HepG2 (cell line): ENCODE results near the gene ZNF367. TPM values are rescaled to one million over a fixed set of nuclear protein-coding genes. Genes with fewer than 3 reads are reported as not detected.

ENCODE experiments used
- ADNP ChIP-seq: sonication (generic); formaldehyde crosslinking; IDR thresholded peaks from 2 replicates; pipeline ENCODE4 v1.4.0; 2020; ENCODE audit warnings: missing genetic modification reagents
- CREM ChIP-seq, 2 experiments: sonication (generic) in 1 of 2; formaldehyde crosslinking in 1 of 2; IDR thresholded peaks; 2 replicates each; pipeline versions ENCODE4 v1.4.0 to v1.6.1; 2016 to 2020; ENCODE audit warnings: antibody characterized with exemption in 1 of 2, mild to moderate bottlenecking in 1 of 2, missing genetic modification reagents in 1 of 2
- NCOA2 ChIP-seq: sonication (generic); formaldehyde crosslinking; IDR thresholded peaks from 2 replicates; pipeline ENCODE4 v1.8.0; 2022; ENCODE audit warnings: inconsistent platforms
- NR2F6 ChIP-seq, 2 experiments: IDR thresholded peaks; 2 replicates each; pipeline ENCODE4 v1.6.1; 2016; ENCODE audit warnings: antibody characterized with exemption in 1 of 2, mild to moderate bottlenecking in 1 of 2
- POGZ ChIP-seq: sonication (generic); formaldehyde crosslinking; IDR thresholded peaks from 2 replicates; pipeline ENCODE4 v1.4.0; 2020; ENCODE audit warnings: mild to moderate bottlenecking, missing genetic modification reagents
- PPARG ChIP-seq: conservative IDR thresholded peaks from 2 replicates; pipeline ENCODE4 v1.6.1; 2016; ENCODE audit warnings: missing biosample characterization, missing genetic modification reagents
- SOX5 ChIP-seq: IDR thresholded peaks from 2 replicates; pipeline ENCODE4 v1.6.1; 2016; ENCODE audit warnings: borderline replicate concordance
- THYN1 ChIP-seq: sonication (generic); formaldehyde crosslinking; IDR thresholded peaks from 2 replicates; pipeline ENCODE4 v1.8.1; 2023; ENCODE audit warnings: low read depth, mild to moderate bottlenecking, moderate library complexity, missing genetic modification reagents, borderline replicate concordance
- ZNF143 ChIP-seq: sonication (generic); formaldehyde crosslinking; IDR thresholded peaks from 2 replicates; pipeline ENCODE4 v1.4.0; 2020; ENCODE audit warnings: missing genetic modification reagents
- polyA plus RNA-seq, 8 experiments: library from polyadenylated mRNA; depleted of rRNA in 3 of 8; stranded (reverse) in 7 of 8; unstranded in 1 of 8; fragments of >200 nt; fragmentation: Illumina TruSeq in 4 of 8; extraction: Trizol in 4 of 8; gene quantifications; 2 replicates each; pipeline versions ENCODE4 v1.2.1 to v1.2.3, GENCODE V29; 2011 to 2016; ENCODE audit warnings: low read depth in 4 of 8, missing spikeins in 1 of 8, mixed read lengths in 1 of 8; ENCODE audit not compliant: insufficient read depth in 1 of 8
- total RNA-seq, 5 experiments: library from RNA; depleted of rRNA; stranded (reverse); fragments of >200 nt; fragmentation: Illumina TruSeq; extraction: Trizol; gene quantifications; 2 replicates each; pipeline ENCODE4 v1.2.3, GENCODE V29; 2016; ENCODE audit warnings: low read depth in 1 of 5
- TF ChIP-seq, protein P1 (sequence below): IDR thresholded peaks from 2 replicates; pipeline ENCODE4 v1.6.1; 2016; ENCODE audit warnings: mild to moderate bottlenecking
- TF ChIP-seq, protein P2 (sequence below): sonication (generic); formaldehyde crosslinking; conservative IDR thresholded peaks from 2 replicates; pipeline ENCODE4 v1.4.0; 2020; ENCODE audit warnings: mild to moderate bottlenecking, missing genetic modification reagents, moderate library complexity
- TF ChIP-seq, protein P3 (sequence below): sonication (generic); formaldehyde crosslinking; IDR thresholded peaks from 2 replicates; pipeline ENCODE4 v1.4.0; 2020; ENCODE audit warnings: mild to moderate bottlenecking, missing genetic modification reagents
- TF ChIP-seq, protein P4 (sequence below): sonication (generic); formaldehyde crosslinking; IDR thresholded peaks from 2 replicates; pipeline ENCODE4 v1.5.0; 2020; ENCODE audit warnings: mild to moderate bottlenecking, missing genetic modification reagents, borderline replicate concordance

Gene ZNF367
- total and polyA plus RNA-seq, 2 of the 13 experiments (the other 11 are each of a cell fraction or from before 2014, with no cell fraction given): 2.9 to 7.7 TPM

DNA sequence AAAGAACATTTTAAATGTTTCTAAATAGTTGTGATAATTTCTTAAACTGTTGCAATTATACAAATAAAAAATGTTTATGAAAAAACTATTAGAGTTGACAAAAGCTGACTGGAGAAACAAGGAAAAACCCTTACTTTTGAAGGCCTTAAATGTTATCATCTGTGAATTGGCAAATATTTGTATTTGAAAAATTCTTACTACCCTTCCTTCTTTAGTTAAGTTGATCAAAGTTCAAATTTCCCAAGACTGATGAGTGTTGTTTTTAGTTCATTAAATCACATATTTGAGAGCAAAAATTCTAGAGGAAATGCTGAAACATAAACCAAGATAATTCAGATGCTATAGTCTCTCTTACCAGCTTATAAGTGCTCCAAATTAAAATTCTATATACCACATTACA is 32.0 kb downstream of the ZNF367 start (continued):
- TF ChIP-seq, protein P1, sequence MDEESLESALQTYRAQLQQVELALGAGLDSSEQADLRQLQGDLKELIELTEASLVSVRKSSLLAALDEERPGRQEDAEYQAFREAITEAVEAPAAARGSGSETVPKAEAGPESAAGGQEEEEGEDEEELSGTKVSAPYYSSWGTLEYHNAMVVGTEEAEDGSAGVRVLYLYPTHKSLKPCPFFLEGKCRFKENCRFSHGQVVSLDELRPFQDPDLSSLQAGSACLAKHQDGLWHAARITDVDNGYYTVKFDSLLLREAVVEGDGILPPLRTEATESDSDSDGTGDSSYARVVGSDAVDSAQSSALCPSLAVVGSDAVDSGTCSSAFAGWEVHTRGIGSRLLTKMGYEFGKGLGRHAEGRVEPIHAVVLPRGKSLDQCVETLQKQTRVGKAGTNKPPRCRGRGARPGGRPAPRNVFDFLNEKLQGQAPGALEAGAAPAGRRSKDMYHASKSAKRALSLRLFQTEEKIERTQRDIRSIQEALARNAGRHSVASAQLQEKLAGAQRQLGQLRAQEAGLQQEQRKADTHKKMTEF (CRISPR knock-in tag): peak; percentile 45; the same call in 1 of the 2 replicates
- TF ChIP-seq, protein P2, sequence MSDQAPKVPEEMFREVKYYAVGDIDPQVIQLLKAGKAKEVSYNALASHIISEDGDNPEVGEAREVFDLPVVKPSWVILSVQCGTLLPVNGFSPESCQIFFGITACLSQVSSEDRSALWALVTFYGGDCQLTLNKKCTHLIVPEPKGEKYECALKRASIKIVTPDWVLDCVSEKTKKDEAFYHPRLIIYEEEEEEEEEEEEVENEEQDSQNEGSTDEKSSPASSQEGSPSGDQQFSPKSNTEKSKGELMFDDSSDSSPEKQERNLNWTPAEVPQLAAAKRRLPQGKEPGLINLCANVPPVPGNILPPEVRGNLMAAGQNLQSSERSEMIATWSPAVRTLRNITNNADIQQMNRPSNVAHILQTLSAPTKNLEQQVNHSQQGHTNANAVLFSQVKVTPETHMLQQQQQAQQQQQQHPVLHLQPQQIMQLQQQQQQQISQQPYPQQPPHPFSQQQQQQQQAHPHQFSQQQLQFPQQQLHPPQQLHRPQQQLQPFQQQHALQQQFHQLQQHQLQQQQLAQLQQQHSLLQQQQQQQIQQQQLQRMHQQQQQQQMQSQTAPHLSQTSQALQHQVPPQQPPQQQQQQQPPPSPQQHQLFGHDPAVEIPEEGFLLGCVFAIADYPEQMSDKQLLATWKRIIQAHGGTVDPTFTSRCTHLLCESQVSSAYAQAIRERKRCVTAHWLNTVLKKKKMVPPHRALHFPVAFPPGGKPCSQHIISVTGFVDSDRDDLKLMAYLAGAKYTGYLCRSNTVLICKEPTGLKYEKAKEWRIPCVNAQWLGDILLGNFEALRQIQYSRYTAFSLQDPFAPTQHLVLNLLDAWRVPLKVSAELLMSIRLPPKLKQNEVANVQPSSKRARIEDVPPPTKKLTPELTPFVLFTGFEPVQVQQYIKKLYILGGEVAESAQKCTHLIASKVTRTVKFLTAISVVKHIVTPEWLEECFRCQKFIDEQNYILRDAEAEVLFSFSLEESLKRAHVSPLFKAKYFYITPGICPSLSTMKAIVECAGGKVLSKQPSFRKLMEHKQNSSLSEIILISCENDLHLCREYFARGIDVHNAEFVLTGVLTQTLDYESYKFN: peak; percentile 82
- TF ChIP-seq ADNP (CRISPR knock-in tag) (no peak), SOX5 (peak; percentile 56; the same call in 1 of the 2 replicates), CREM (IDR thresholded peaks at IDR 0.05) (peak; percentile 68), CREM (CRISPR knock-in tag; IDR thresholded peaks at IDR 0.05) (no peak), NCOA2 (CRISPR knock-in tag) (peak; percentile 84), THYN1 (CRISPR knock-in tag) (no peak), PPARG (CRISPR knock-in tag) (peak; percentile 66), NR2F6 (IDR thresholded peaks at IDR 0.05) (0 out of 2 replicates have a peak, but pooled peaks have one; percentile 25), NR2F6 (CRISPR knock-in tag; IDR thresholded peaks at IDR 0.05) (no peak), POGZ (CRISPR knock-in tag) (no peak), ZNF143 (no peak)
- TF ChIP-seq, protein P3, sequence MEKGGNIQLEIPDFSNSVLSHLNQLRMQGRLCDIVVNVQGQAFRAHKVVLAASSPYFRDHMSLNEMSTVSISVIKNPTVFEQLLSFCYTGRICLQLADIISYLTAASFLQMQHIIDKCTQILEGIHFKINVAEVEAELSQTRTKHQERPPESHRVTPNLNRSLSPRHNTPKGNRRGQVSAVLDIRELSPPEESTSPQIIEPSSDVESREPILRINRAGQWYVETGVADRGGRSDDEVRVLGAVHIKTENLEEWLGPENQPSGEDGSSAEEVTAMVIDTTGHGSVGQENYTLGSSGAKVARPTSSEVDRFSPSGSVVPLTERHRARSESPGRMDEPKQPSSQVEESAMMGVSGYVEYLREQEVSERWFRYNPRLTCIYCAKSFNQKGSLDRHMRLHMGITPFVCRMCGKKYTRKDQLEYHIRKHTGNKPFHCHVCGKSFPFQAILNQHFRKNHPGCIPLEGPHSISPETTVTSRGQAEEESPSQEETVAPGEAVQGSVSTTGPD (CRISPR knock-in tag): no peak
- TF ChIP-seq, protein P4, sequence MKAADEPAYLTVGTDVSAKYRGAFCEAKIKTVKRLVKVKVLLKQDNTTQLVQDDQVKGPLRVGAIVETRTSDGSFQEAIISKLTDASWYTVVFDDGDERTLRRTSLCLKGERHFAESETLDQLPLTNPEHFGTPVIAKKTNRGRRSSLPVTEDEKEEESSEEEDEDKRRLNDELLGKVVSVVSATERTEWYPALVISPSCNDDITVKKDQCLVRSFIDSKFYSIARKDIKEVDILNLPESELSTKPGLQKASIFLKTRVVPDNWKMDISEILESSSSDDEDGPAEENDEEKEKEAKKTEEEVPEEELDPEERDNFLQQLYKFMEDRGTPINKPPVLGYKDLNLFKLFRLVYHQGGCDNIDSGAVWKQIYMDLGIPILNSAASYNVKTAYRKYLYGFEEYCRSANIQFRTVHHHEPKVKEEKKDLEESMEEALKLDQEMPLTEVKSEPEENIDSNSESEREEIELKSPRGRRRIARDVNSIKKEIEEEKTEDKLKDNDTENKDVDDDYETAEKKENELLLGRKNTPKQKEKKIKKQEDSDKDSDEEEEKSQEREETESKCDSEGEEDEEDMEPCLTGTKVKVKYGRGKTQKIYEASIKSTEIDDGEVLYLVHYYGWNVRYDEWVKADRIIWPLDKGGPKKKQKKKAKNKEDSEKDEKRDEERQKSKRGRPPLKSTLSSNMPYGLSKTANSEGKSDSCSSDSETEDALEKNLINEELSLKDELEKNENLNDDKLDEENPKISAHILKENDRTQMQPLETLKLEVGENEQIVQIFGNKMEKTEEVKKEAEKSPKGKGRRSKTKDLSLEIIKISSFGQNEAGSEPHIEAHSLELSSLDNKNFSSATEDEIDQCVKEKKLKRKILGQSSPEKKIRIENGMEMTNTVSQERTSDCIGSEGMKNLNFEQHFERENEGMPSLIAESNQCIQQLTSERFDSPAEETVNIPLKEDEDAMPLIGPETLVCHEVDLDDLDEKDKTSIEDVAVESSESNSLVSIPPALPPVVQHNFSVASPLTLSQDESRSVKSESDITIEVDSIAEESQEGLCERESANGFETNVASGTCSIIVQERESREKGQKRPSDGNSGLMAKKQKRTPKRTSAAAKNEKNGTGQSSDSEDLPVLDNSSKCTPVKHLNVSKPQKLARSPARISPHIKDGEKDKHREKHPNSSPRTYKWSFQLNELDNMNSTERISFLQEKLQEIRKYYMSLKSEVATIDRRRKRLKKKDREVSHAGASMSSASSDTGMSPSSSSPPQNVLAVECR (CRISPR knock-in tag): no peak
